ENCODE measurements around the gene PCDHGA1.
"Not testable (repeated sequence)": the region's sequence is repeated elsewhere in the genome, so short reads cannot be mapped to it uniquely, and the experiment has no call there.

The PCDHGA1 gene

GRCh38 chr5:141383345-141383744, 53.0 kb downstream of the PCDHGA1 start:
- DNase-seq, result no peak

- DNase-seq, result no peak
These were observed 54.4 kb downstream of the PCDHGA1 start for GRCh38 chr5:141384471-141385267.

DNA sequence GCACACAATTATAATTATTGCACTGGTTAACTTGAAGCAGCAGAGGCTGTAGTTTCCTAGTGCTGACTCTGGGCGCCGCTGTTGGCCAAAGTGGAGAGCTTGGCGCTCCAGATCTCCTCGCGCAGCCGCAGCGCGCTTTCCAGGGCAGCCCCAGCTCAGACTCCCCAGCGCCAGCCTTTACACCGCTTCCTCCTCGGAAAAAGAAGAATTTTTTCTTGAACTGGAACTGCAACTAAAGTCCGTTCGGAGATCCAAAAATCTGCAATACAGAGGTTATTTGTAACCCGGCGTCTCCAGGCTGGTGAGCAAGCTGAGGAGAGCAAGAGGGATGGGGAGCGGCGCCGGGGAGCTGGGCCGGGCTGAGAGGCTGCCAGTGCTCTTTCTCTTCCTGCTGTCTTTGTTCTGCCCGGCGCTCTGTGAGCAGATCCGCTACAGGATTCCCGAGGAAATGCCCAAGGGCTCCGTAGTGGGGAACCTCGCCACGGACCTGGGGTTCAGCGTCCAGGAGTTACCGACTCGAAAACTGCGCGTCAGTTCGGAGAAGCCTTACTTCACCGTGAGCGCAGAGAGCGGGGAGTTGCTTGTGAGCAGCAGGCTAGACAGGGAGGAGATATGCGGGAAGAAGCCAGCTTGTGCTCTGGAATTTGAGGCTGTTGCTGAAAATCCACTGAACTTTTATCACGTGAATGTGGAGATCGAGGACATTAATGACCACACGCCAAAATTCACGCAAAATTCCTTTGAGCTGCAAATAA, 57.4 kb downstream of the PCDHGA1 start, which contains the start of gene PCDHGB4:
PCDHGB4 (plus strand) TSS at position 142 of the 755 bp plus-strand sequence; CDS start at position 329, 187 bp downstream.
- DNase-seq, result peak; percentile 44

- DNase-seq, result no peak
These were observed 58.3 kb downstream of the PCDHGA1 start for GRCh38 chr5:141388661-141389060.

GRCh38 chr5:141389153-141390042, 59.1 kb downstream of the PCDHGA1 start:
- DNase-seq, result no peak

DNA sequence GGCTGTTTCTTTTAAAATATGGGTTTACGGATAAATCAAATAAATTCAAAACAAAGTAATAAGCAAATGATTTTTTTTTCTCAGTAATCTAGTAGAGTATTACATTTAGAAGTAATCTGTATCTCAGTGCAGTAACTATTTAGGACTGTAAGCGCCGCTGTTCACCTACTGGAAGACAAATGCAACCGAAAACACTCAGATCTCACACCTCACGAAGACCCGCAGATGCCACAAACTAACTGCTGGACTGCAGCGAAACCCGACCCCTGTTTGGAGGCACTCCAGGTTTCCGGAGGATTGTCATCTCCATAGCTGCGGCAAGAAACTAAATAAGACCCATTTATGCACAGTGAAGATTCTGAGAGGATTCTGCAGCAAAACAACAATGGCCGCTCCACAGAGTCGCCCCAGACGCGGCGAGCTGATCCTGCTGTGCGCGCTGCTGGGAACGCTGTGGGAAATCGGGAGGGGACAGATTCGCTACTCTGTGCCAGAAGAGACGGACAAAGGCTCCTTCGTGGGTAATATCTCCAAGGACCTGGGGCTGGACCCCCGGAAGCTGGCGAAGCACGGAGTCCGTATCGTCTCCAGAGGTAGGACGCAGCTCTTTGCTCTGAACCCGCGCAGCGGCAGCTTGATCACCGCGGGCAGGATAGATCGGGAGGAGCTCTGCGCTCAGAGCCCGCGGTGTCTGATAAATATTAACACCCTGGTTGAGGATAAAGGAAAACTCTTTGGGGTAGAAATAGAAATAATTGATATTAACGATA, 62.3 kb downstream of the PCDHGA1 start, which contains the start of gene PCDHGA8:
PCDHGA8 (plus strand) TSS at position 205 of the 770 bp plus-strand sequence; CDS start at position 386, 181 bp downstream.
- DNase-seq, result no peak

DNA sequence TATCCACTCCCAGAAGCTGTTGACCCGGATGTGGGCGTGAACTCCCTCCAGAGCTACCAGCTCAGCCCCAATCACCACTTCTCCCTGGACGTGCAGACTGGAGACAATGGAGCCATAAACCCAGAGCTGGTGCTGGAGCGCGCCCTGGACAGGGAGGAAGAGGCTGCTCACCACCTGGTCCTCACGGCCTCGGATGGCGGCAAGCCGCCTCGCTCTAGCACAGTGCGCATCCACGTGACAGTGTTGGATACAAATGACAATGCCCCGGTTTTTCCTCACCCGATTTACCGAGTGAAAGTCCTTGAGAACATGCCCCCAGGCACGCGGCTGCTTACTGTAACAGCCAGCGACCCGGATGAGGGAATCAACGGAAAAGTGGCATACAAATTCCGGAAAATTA, 63.0 kb downstream of the PCDHGA1 start:
- DNase-seq, result no peak

DNA sequence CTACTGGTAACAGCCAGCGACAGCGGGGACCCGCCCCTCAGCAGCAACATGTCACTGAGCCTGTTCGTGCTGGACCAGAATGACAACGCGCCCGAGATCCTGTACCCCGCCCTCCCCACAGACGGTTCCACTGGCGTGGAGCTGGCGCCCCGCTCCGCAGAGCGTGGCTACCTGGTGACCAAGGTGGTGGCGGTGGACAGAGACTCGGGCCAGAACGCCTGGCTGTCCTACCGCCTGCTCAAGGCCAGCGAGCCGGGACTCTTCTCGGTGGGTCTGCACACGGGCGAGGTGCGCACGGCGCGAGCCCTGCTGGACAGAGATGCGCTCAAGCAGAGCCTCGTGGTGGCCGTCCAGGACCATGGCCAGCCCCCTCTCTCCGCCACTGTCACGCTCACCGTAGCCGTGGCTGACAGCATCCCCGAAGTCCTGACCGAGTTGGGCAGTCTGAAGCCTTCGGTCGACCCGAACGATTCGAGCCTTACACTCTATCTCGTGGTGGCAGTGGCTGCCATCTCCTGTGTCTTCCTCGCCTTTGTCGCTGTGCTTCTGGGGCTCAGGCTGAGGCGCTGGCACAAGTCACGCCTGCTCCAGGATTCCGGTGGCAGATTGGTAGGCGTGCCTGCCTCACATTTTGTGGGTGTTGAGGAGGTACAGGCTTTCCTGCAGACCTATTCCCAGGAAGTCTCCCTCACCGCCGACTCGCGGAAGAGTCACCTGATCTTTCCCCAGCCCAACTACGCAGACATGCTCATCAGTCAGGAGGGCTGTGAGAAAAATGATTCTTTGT, 64.3 kb downstream of the PCDHGA1 start:
- DNase-seq, result not testable (repeated sequence)

GRCh38 chr5:141397756-141398551, 67.6 kb downstream of the PCDHGA1 start, which contains the start of gene PCDHGB5:
TSS of gene PCDHGB5 (plus strand) at chr5:141397947. CDS start at chr5:141398128, 181 bp downstream.
- DNase-seq, result peak; percentile 74

- no peak for DNase-seq
These were observed 68.3 kb downstream of the PCDHGA1 start for GRCh38 chr5:141398608-141399007.

- no peak for DNase-seq
These were observed 69.4 kb downstream of the PCDHGA1 start for GRCh38 chr5:141399555-141400258.

GRCh38 chr5:141402553-141403243, 72.4 kb downstream of the PCDHGA1 start, which contains the start of gene PCDHGA9:
TSS of gene PCDHGA9 (plus strand) at chr5:141402778. CDS start at chr5:141402953, 175 bp downstream.
- peak; percentile 32 for DNase-seq

GRCh38 chr5:141403387-141403786, 73.1 kb downstream of the PCDHGA1 start:
- DNase-seq, result no peak

DNA sequence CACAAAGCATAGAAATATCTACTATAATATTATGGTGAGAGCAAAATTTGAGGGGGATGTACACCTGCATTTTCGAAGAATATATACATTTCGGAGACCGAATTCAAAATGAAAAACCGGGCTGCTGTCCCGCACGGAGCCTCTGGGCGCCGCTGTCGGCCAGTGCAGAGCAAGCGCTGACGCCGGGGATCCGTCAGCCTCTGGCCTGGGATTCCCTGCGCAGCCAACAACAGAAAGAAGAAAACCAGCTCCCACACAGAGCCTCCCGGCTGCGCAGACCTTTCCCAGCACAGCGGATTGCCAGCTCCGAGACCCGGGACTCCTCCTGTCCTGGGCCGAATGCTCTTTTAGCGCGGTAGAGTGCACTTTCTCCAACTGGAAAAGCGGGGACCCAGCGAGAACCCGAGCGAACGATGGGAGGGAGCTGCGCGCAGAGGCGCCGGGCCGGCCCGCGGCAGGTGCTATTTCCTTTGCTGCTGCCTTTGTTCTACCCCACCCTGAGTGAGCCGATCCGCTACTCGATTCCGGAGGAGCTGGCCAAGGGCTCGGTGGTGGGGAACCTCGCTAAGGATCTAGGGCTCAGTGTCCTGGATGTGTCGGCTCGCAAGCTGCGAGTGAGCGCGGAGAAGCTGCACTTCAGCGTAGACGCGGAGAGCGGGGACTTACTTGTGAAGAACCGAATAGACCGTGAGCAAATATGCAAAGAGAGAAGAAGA, 77.6 kb downstream of the PCDHGA1 start, which contains the start of gene PCDHGB6:
PCDHGB6 (plus strand) TSS at position 232 of the 716 bp plus-strand sequence; CDS start at position 414, 182 bp downstream.
- peak; percentile 57 for DNase-seq

DNA sequence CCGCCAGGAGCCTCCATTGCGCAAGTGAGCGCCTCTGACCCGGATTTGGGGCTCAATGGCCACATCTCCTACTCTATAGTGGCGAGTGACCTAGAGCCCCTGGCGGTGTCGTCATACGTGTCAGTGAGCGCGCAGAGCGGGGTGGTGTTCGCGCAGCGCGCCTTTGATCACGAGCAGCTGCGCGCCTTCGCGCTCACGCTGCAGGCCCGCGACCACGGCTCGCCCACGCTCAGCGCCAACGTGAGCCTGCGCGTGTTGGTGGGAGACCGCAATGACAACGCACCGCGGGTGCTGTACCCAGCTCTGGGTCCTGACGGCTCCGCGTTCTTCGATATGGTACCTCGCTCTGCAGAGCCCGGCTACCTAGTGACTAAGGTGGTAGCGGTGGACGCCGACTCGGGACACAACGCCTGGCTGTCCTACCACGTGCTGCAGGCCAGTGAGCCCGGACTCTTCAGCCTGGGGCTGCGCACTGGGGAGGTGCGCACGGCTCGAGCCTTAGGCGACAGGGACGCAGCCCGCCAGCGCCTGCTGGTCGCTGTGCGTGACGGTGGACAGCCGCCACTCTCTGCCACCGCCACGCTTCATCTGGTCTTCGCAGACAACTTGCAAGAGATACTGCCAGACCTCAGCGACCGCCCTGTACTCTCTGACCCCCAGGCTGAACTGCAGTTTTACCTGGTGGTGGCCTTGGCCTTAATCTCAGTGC, 79.4 kb downstream of the PCDHGA1 start:
- no peak for DNase-seq

DNA sequence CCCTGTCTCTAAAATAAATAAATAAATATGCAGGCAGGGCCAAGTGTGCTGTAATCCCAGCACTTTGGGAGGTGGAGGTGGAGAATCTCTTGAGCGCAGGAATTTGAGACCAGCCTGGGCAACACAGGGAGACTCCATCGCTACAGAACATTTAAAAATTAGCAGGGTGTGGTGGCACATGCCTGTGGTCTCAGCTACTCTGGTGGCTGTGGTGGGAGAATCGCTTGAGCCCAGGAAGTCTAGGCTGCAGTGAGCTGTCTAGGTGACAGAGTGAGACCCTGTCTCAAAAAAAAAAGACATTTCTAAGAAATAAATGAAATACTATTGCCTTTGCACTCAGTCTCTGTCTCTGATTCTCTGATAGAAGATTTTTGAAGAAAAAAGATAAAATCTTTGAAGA, 81.3 kb downstream of the PCDHGA1 start:
- DNase-seq, result no peak
